Esophagus muscularis mucosa (tissue), 4 donors: ENCODE results near the gene SULT1A2.

Source experiments
- CTCF ChIP-seq, 3 experiments: fragments of 200-600 bp in 2 of 3; fragments of 450-650 bp in 1 of 3; sonication (generic) in 2 of 3; IDR thresholded peaks; one replicate each; pipeline ENCODE4 v1.5.1; 2017 to 2019; ENCODE audit warnings: antibody characterized with exemption in 3 of 3, mild to moderate bottlenecking in 2 of 3, moderate library complexity in 1 of 3
- EP300 ChIP-seq: sonication (generic); formaldehyde crosslinking; IDR thresholded peaks from one replicate; pipeline ENCODE4 v1.6.1; 2017; ENCODE audit warnings: antibody characterized with exemption
- POLR2A ChIP-seq: fragments of 450-650 bp; IDR thresholded peaks from one replicate; pipeline ENCODE4 v1.6.1; 2017; ENCODE audit warnings: antibody characterized with exemption, moderate library complexity, mild to moderate bottlenecking, low read depth
- POLR2AphosphoS5 ChIP-seq, 2 donors: sonication (generic); formaldehyde crosslinking; IDR thresholded peaks; one replicate each; pipeline ENCODE4 v1.6.1; 2017; ENCODE audit warnings: antibody characterized with exemption in 2 of 2

- TF ChIP-seq CTCF (IDR thresholded peaks at IDR 0.05) (no peak), POLR2A (no peak), POLR2AphosphoS5 (IDR thresholded peaks at IDR 0.05) (no peak), EP300 (no peak)
Measured at GRCh38 chr16:28554634-28555423, 42.0 kb downstream of the SULT1A2 start.
